Activated CD4-positive, alpha-beta memory T cell treated with anti-CD3 and anti-CD28 coated beads for 36 hours (primary cell): ENCODE measurements around the gene MEMO1. TPM values are rescaled to one million over a fixed set of nuclear protein-coding genes. Genes with fewer than 3 reads are reported as not detected.

Experiments
- CTCF ChIA-PET: fragments of 350-600 bp; sonication (Branson Sonifier 250); formaldehyde crosslinking; loops from one replicate; lab custom pipeline; 2021; ENCODE audit warnings: antibody characterized with exemption, inconsistent platforms; lab: Charles Lee
- POLR2A ChIA-PET: fragments of 350-600 bp; sonication (Branson Sonifier 250); formaldehyde crosslinking; loops from one replicate; lab custom pipeline; 2021; ENCODE audit warnings: antibody characterized with exemption; lab: Charles Lee
- DNase-seq: peaks from one replicate; pipeline ENCODE4 v3.0.0-alpha.2; 2020
- H3K27ac Mint-ChIP-seq: one replicate; pipeline ENCODE4 v1.8.0; 2021; ENCODE audit warnings: mixed read lengths
- H3K27me3 Mint-ChIP-seq: one replicate; pipeline ENCODE4 v1.8.0; 2021; ENCODE audit warnings: mixed read lengths
- H3K36me3 Mint-ChIP-seq: one replicate; pipeline ENCODE4 v1.8.0; 2021; ENCODE audit warnings: mixed read lengths
- H3K4me1 Mint-ChIP-seq: one replicate; pipeline ENCODE4 v1.8.0; 2021; ENCODE audit warnings: low read depth, mixed read lengths
- H3K4me3 Mint-ChIP-seq: one replicate; pipeline ENCODE4 v1.8.0; 2021; ENCODE audit warnings: mild to moderate bottlenecking, mixed read lengths
- H3K9me3 Mint-ChIP-seq: one replicate; pipeline ENCODE4 v1.8.0; 2021; ENCODE audit warnings: mixed read lengths
- intact Hi-C: fragments of 100-400 bp; cut with micrococcal nuclease; formaldehyde crosslinking; loops from one replicate; pipeline ENCODE4 v1.15.1; 2023
- total RNA-seq, 2 experiments: library from RNA; stranded (reverse); gene quantifications; one replicate each; pipeline ENCODE4 v1.2.3, GENCODE V29; 2021

The MEMO1 gene
- total RNA-seq, 2 experiments from 2014 or later = 44.7 to 47.6 TPM

DNA sequence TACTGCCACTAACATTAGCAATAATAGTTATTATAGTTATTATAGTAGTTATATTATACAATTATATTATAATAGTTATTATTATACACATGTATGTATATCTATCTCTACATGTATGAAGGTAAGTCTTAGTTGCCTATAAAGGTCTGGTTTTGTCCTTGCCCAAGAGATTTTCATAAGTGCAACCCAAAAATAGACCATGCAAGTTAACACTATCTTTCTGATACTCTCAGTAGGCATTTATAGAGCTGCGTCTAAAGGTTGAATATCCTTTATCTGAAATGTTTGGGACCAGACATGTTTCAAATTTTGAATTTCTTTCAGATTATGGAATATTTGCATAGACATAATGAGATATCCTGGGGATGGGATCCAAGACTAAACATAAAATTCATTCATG, 175.4 kb downstream of the MEMO1 start:
- ChIA-PET POLR2A (no interaction called here), CTCF (no interaction called here)
- no peaks in the 10 kb centered on the region for H3K36me3 Mint-ChIP-seq
- H3K4me3 Mint-ChIP-seq = no peak overlapping the region
- H3K9me3 Mint-ChIP-seq = no peaks in the 10 kb centered on the region
- intact Hi-C loops = no loop called here
- H3K4me1 Mint-ChIP-seq = no peaks in the 10 kb centered on the region
- no peak for DNase-seq
- H3K27ac Mint-ChIP-seq = no peak overlapping the region
- no peaks in the 10 kb centered on the region for H3K27me3 Mint-ChIP-seq

DNA sequence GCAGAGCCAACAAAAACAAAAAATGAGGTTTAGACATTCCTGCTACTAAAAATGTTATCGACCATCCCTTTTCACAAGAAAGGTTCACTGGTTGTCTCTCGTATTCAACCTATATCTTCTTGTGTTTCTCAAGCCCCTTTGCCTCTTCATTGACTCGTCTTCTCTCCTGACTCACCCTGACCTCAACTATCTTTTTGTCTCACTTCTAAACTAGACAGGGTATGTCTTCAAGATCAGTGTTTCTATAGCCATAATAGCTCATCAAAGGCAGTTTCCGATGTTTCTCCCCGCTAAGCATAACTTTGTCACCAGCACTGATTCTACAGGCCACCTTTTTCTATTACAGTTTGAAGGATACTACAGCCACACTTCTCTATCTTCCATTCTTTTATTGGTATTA, 178.4 kb downstream of the MEMO1 start:
- ChIA-PET CTCF (no interaction called here), POLR2A (no interaction called here)
- Mint-ChIP-seq H3K27me3 (peaks cover 7% of the 10 kb centered on the region), H3K27ac (no peak overlapping the region), H3K36me3 (no peaks in the 10 kb centered on the region), H3K4me3 (no peak overlapping the region), H3K9me3 (peaks cover 7% of the 10 kb centered on the region), H3K4me1 (no peaks in the 10 kb centered on the region)
- no peak for DNase-seq
- intact Hi-C loops = no loop called here

GRCh38 chr2:31831585-31831984, 179.2 kb downstream of the MEMO1 start:
- DNase-seq = no peak
- Mint-ChIP-seq H3K9me3 (peaks cover 9% of the 10 kb centered on the region), H3K36me3 (no peaks in the 10 kb centered on the region), H3K27ac (no peak overlapping the region), H3K4me3 (no peak overlapping the region), H3K4me1 (no peaks in the 10 kb centered on the region), H3K27me3 (peaks cover 8% of the 10 kb centered on the region)
- ChIA-PET POLR2A (no interaction called here), CTCF (no interaction called here)
- intact Hi-C loops = no loop called here

DNA sequence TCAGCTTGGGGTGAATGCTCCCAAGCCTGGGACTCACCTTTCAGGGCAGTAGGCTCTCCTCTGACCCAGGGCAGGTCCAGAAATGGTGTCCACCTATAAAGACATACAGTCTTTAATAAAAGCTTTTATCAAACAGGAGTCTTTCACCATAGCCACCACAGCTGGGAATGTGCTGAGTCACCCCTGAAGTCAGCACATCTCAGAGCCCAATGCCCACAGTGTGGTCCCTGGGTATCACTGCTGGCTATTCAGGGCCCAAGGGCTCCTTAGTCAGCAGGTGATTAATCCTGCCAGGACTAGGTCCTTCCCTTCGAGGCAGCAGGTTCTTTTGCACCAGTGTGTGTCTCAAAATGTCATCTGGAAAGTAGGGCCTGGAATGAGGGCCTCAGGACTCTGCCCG, 181.9 kb downstream of the MEMO1 start:
- Mint-ChIP-seq H3K4me3 (no peak overlapping the region), H3K9me3 (peaks cover 11% of the 10 kb centered on the region), H3K36me3 (no peaks in the 10 kb centered on the region), H3K27ac (no peak overlapping the region), H3K4me1 (no peaks in the 10 kb centered on the region), H3K27me3 (peaks cover 8% of the 10 kb centered on the region)
- CTCF ChIA-PET = no interaction called here
- no peak for DNase-seq
- POLR2A ChIA-PET = no interaction called here
- intact Hi-C loops = no loop called here

DNA sequence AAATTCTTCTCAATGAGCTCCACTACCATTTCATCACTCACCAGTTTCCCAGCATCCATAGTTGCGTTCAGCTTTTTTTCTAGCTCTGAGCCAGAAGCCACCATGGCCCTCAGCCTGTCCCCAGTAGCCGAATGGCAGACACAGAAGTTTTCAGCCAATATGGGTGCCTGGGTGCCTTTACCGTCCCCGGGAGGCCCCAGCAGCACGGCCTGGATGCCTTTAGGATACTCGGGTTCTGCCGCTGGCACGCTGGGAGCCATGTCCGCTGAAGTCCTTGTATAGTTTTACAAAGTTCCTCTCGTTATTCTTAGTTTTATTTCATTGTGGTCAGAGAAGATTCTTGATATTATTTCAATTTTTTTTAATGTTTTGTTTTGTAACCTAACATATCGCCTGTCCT, 187.2 kb downstream of the MEMO1 start:
- Mint-ChIP-seq H3K4me3 (no peak overlapping the region), H3K4me1 (no peaks in the 10 kb centered on the region), H3K9me3 (peaks cover 29% of the 10 kb centered on the region), H3K36me3 (peaks cover 4% of the 10 kb centered on the region), H3K27ac (no peak overlapping the region), H3K27me3 (peaks cover 8% of the 10 kb centered on the region)
- no peak for DNase-seq
- ChIA-PET POLR2A (no interaction called here), CTCF (no interaction called here)
- intact Hi-C loops = no loop called here

DNA sequence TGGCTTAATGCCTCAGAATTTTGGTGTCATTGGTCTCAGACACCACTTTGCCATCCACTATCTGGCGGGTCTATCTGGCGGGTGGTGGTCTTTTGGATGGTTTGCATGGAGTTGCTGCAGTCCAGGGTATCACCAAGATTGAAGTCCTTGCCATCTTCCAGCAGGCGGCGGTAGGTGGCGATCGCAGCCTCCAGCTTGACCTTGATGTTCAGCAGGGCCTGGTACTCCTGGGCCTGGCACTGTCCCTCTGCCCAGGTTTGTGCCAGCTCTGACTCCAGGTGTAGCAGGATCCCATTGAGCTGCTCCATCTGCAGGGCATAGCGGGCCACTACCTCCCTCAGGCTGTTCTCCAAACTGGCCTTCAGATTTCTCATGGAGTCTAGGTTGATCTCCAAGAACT, 188.2 kb downstream of the MEMO1 start:
- peaks cover 4% of the 10 kb centered on the region for H3K36me3 Mint-ChIP-seq
- ChIA-PET CTCF (no interaction called here), POLR2A (no interaction called here)
- H3K27me3 Mint-ChIP-seq = peaks cover 3% of the 10 kb centered on the region
- H3K4me3 Mint-ChIP-seq = no peak overlapping the region
- DNase-seq = no peak
- peaks cover 33% of the 10 kb centered on the region for H3K9me3 Mint-ChIP-seq
- no peaks in the 10 kb centered on the region for H3K4me1 Mint-ChIP-seq
- no peak overlapping the region for H3K27ac Mint-ChIP-seq
- intact Hi-C loops = no loop called here

Other genes starting within 250 kb of the MEMO1 start
- 10 to 100 TPM; 81.6 to 89.2 TPM for gene DPY30, start 28.8 kb upstream of the MEMO1 start, total RNA-seq
- 10 to 100 TPM; 15.3 to 15.8 TPM for gene SPAST, start 52.5 kb upstream of the MEMO1 start, total RNA-seq
- 10 to 100 TPM; 22.0 to 23.5 TPM for gene SLC30A6, start 154.9 kb upstream of the MEMO1 start, total RNA-seq